Activated naive CD4-positive, alpha-beta T cell treated with anti-CD3 and anti-CD28 coated beads, Interleukin-2, amount 10 ng/mL, durations not matched to agents 7 days and 5 days (primary cell): ENCODE data around the gene IL19.

ENCODE experiments used
- CTCF ChIA-PET: fragments of 350-600 bp; sonication (Branson Sonifier 250); formaldehyde crosslinking; loops from one replicate; lab custom pipeline; 2021; ENCODE audit warnings: antibody characterized with exemption; lab: Charles Lee
- DNase-seq: peaks from one replicate; pipeline ENCODE4 v3.0.0-alpha.2; 2020
- H3K27ac Mint-ChIP-seq: one replicate; pipeline ENCODE4 v1.8.0; 2021; ENCODE audit warnings: mild to moderate bottlenecking, moderate library complexity, mixed read lengths
- H3K27me3 Mint-ChIP-seq: one replicate; pipeline ENCODE4 v1.8.0; 2021; ENCODE audit warnings: mild to moderate bottlenecking, mixed read lengths
- H3K36me3 Mint-ChIP-seq: one replicate; pipeline ENCODE4 v1.8.0; 2021; ENCODE audit warnings: mixed read lengths
- H3K4me1 Mint-ChIP-seq: one replicate; pipeline ENCODE4 v1.8.0; 2021; ENCODE audit warnings: mixed read lengths
- H3K4me3 Mint-ChIP-seq: one replicate; pipeline ENCODE4 v1.8.0; 2021; ENCODE audit warnings: mild to moderate bottlenecking, moderate library complexity, mixed read lengths
- H3K9me3 Mint-ChIP-seq: one replicate; pipeline ENCODE4 v1.8.0; 2021; ENCODE audit warnings: mixed read lengths

Gene IL19

GRCh38 chr1:206734499-206735142, 36.0 kb upstream of the IL19 start:
- H3K36me3 Mint-ChIP-seq: peaks cover 46% of the 10 kb centered on the region
- CTCF ChIA-PET: interaction anchor here (0.6 to 14.7 kb wide), 42 partner anchors 9 to 247 kb away, joined by 3 to 361 read pairs (median 6); partner anchors contain the start of genes IL19 and IL20
- H3K9me3 Mint-ChIP-seq: no peaks in the 10 kb centered on the region
- no peak overlapping the region for H3K4me3 Mint-ChIP-seq
- H3K27me3 Mint-ChIP-seq: peaks cover 8% of the 10 kb centered on the region
- peaks cover 61% of the 10 kb centered on the region for H3K4me1 Mint-ChIP-seq
- peak overlapping the region; percentile 14 for H3K27ac Mint-ChIP-seq
- peak; percentile 87 for DNase-seq

- Mint-ChIP-seq H3K27ac (no peak overlapping the region), H3K4me1 (peaks cover 66% of the 10 kb centered on the region), H3K27me3 (peaks cover 11% of the 10 kb centered on the region), H3K4me3 (no peak overlapping the region), H3K36me3 (peaks cover 41% of the 10 kb centered on the region), H3K9me3 (no peaks in the 10 kb centered on the region)
- DNase-seq: no peak
- CTCF ChIA-PET: interaction anchor here (0.9 to 14.7 kb wide), 31 partner anchors 8 to 246 kb away, joined by 3 to 361 read pairs (median 6); no protein-coding TSS in a partner anchor
These were observed 35.0 kb upstream of the IL19 start for GRCh38 chr1:206735553-206736031.

- Mint-ChIP-seq H3K9me3 (no peaks in the 10 kb centered on the region), H3K27me3 (peaks cover 16% of the 10 kb centered on the region), H3K27ac (peak overlapping the region; percentile 77), H3K4me1 (peaks cover 65% of the 10 kb centered on the region), H3K36me3 (peaks cover 34% of the 10 kb centered on the region), H3K4me3 (no peak overlapping the region)
- CTCF ChIA-PET: interaction anchor here (1.0 to 14.7 kb wide), 12 partner anchors 8 to 244 kb away, joined by 3 to 361 read pairs (median 8); no protein-coding TSS in a partner anchor
- peak; percentile 52 for DNase-seq
These were observed 33.5 kb upstream of the IL19 start for GRCh38 chr1:206736878-206737728.

GRCh38 chr1:206737729-206738201, 32.8 kb upstream of the IL19 start:
- H3K9me3 Mint-ChIP-seq: no peaks in the 10 kb centered on the region
- peaks cover 21% of the 10 kb centered on the region for H3K27me3 Mint-ChIP-seq
- H3K4me1 Mint-ChIP-seq: peaks cover 65% of the 10 kb centered on the region
- peaks cover 30% of the 10 kb centered on the region for H3K36me3 Mint-ChIP-seq
- peak; percentile 57 for DNase-seq
- peak overlapping the region; percentile 77 for H3K27ac Mint-ChIP-seq
- CTCF ChIA-PET: interaction anchor here (0.7 to 14.7 kb wide), 11 partner anchors 12 to 244 kb away, joined by 3 to 361 read pairs (median 8); no protein-coding TSS in a partner anchor
- no peak overlapping the region for H3K4me3 Mint-ChIP-seq

- Mint-ChIP-seq H3K27me3 (peaks cover 25% of the 10 kb centered on the region), H3K4me3 (no peak overlapping the region), H3K9me3 (no peaks in the 10 kb centered on the region), H3K36me3 (peaks cover 22% of the 10 kb centered on the region), H3K4me1 (peaks cover 63% of the 10 kb centered on the region), H3K27ac (no peak overlapping the region)
- DNase-seq: no peak
- CTCF ChIA-PET: interaction anchor here (0.7 to 14.7 kb wide), 18 partner anchors 13 to 311 kb away, joined by 3 to 361 read pairs (median 6); no protein-coding TSS in a partner anchor
These were observed 31.9 kb upstream of the IL19 start for GRCh38 chr1:206738370-206739366.

GRCh38 chr1:206739411-206740076, 31.0 kb upstream of the IL19 start:
- peaks cover 65% of the 10 kb centered on the region for H3K4me1 Mint-ChIP-seq
- H3K27ac Mint-ChIP-seq: peak overlapping the region; percentile 83
- CTCF ChIA-PET: interaction anchor here (0.7 to 1.4 kb wide), 18 partner anchors 13 to 310 kb away, joined by 3 to 18 read pairs (median 4); no protein-coding TSS in a partner anchor

GRCh38 chr1:206741142-206741701, 29.4 kb upstream of the IL19 start:
- H3K4me3 Mint-ChIP-seq: no peak overlapping the region
- CTCF ChIA-PET: interaction anchor here (0.9 to 2.0 kb wide), 3 partner anchors 66 to 171 kb away, joined by 5 to 8 read pairs (median 5); no protein-coding TSS in a partner anchor
- H3K9me3 Mint-ChIP-seq: no peaks in the 10 kb centered on the region
- H3K36me3 Mint-ChIP-seq: peaks cover 10% of the 10 kb centered on the region
- no peak for DNase-seq
- no peak overlapping the region for H3K27ac Mint-ChIP-seq
- peaks cover 42% of the 10 kb centered on the region for H3K27me3 Mint-ChIP-seq
- H3K4me1 Mint-ChIP-seq: peaks cover 54% of the 10 kb centered on the region

More at GRCh38 chr1:206739411-206740076, 31.0 kb upstream of the IL19 start:
- DNase-seq: peak; percentile 35
- Mint-ChIP-seq H3K27me3 (peaks cover 34% of the 10 kb centered on the region), H3K36me3 (peaks cover 18% of the 10 kb centered on the region), H3K9me3 (no peaks in the 10 kb centered on the region), H3K4me3 (no peak overlapping the region)

GRCh38 chr1:206742719-206743383, 27.7 kb upstream of the IL19 start:
- peaks cover 8% of the 10 kb centered on the region for H3K36me3 Mint-ChIP-seq
- H3K4me3 Mint-ChIP-seq: no peak overlapping the region
- DNase-seq: no peak
- H3K27ac Mint-ChIP-seq: no peak overlapping the region
- H3K9me3 Mint-ChIP-seq: no peaks in the 10 kb centered on the region
- H3K27me3 Mint-ChIP-seq: peaks cover 48% of the 10 kb centered on the region
- peaks cover 38% of the 10 kb centered on the region for H3K4me1 Mint-ChIP-seq
- CTCF ChIA-PET: interaction anchor here (0.7 to 1.8 kb wide), 5 partner anchors 8 to 169 kb away, joined by 3 to 4 read pairs (median 3); no protein-coding TSS in a partner anchor

GRCh38 chr1:206744683-206745082, 25.9 kb upstream of the IL19 start:
- no peak overlapping the region for H3K4me3 Mint-ChIP-seq
- CTCF ChIA-PET: interaction anchor here (0.9 to 1.5 kb wide), 8 partner anchors 9 to 65 kb away, joined by 3 to 5 read pairs (median 4); no protein-coding TSS in a partner anchor
- H3K36me3 Mint-ChIP-seq: peaks cover 1% of the 10 kb centered on the region
- no peak overlapping the region for H3K27ac Mint-ChIP-seq
- no peaks in the 10 kb centered on the region for H3K9me3 Mint-ChIP-seq
- DNase-seq: no peak
- peaks cover 54% of the 10 kb centered on the region for H3K27me3 Mint-ChIP-seq
- peaks cover 19% of the 10 kb centered on the region for H3K4me1 Mint-ChIP-seq

- Mint-ChIP-seq H3K4me3 (no peak overlapping the region), H3K27ac (no peak overlapping the region)
These were observed 25.3 kb upstream of the IL19 start for GRCh38 chr1:206745301-206745700.

GRCh38 chr1:206748348-206749030, 22.1 kb upstream of the IL19 start:
- Mint-ChIP-seq H3K9me3 (no peaks in the 10 kb centered on the region), H3K27ac (no peak overlapping the region), H3K36me3 (peaks cover 1% of the 10 kb centered on the region), H3K27me3 (peaks cover 68% of the 10 kb centered on the region), H3K4me3 (no peak overlapping the region), H3K4me1 (peaks cover 8% of the 10 kb centered on the region)
- no peak for DNase-seq
- CTCF ChIA-PET: interaction anchor here (1.0 to 2.1 kb wide), 3 partner anchors 14 to 163 kb away, joined by 3 to 4 read pairs (median 3); no protein-coding TSS in a partner anchor

More at GRCh38 chr1:206745301-206745700, 25.3 kb upstream of the IL19 start:
- H3K9me3 Mint-ChIP-seq: no peaks in the 10 kb centered on the region
- peaks cover 14% of the 10 kb centered on the region for H3K4me1 Mint-ChIP-seq
- peaks cover 56% of the 10 kb centered on the region for H3K27me3 Mint-ChIP-seq
- CTCF ChIA-PET: interaction anchor here (0.9 to 1.5 kb wide), 8 partner anchors 9 to 64 kb away, joined by 3 to 5 read pairs (median 4); no protein-coding TSS in a partner anchor
- peaks cover 1% of the 10 kb centered on the region for H3K36me3 Mint-ChIP-seq
- no peak for DNase-seq
